OCI-LY1 (cell line): ENCODE measurements around the gene ARL15.

Experiments used
- H2AFZ ChIP-seq: fragments of 200-600 bp; sonication (generic), shearing (Covaris generic); 2 replicates; pipeline ENCODE4 v1.6.0; 2014; ENCODE audit warnings: antibody characterized with exemption, mild to moderate bottlenecking, low read length
- H3F3A ChIP-seq: fragments of 200-600 bp; sonication (generic), shearing (Covaris generic); 2 replicates; pipeline ENCODE4 v1.6.0; 2014; ENCODE audit warnings: mild to moderate bottlenecking, antibody characterized with exemption, low read length, moderate library complexity; ENCODE audit not compliant: insufficient read depth
- H3K27ac ChIP-seq: fragments of 200-600 bp; sonication (generic); 2 replicates; pipeline ENCODE4 v1.5.1; 2014; ENCODE audit warnings: low read length, mixed run types, mild to moderate bottlenecking, low read depth; ENCODE audit not compliant: poor library complexity, severe bottlenecking
- H3K27me3 ChIP-seq: fragments of 200-600 bp; sonication (generic); 2 replicates; pipeline ENCODE4 v1.6.0; 2014; ENCODE audit warnings: antibody characterized with exemption, mild to moderate bottlenecking, low read length, moderate library complexity; ENCODE audit not compliant: insufficient read depth
- H3K36me3 ChIP-seq: fragments of 200-600 bp; sonication (generic); 2 replicates; pipeline ENCODE4 v1.6.1; 2014; ENCODE audit warnings: mild to moderate bottlenecking, antibody characterized with exemption, low read length, moderate library complexity, mixed read lengths; ENCODE audit not compliant: insufficient read depth
- H3K4me1 ChIP-seq: fragments of 200-600 bp; sonication (generic); 2 replicates; pipeline ENCODE4 v1.5.1; 2014; ENCODE audit warnings: mild to moderate bottlenecking, low read length, moderate library complexity; ENCODE audit not compliant: insufficient read depth, severe bottlenecking
- H3K4me2 ChIP-seq: fragments of 200-600 bp; sonication (generic), shearing (Covaris generic); 2 replicates; pipeline ENCODE4 v1.6.1; 2014; ENCODE audit warnings: low read length
- H3K4me3 ChIP-seq: fragments of 200-600 bp; sonication (generic); 2 replicates; pipeline ENCODE4 v1.5.1; 2014; ENCODE audit warnings: low read length, low read depth, mild to moderate bottlenecking, mixed read lengths; ENCODE audit not compliant: poor library complexity, severe bottlenecking
- H3K79me2 ChIP-seq: fragments of 200-600 bp; shearing (Covaris generic); 2 replicates; pipeline ENCODE4 v1.6.1; 2016; ENCODE audit warnings: mixed run types, low read length, mixed read lengths; ENCODE audit not compliant: insufficient read depth
- H3K9ac ChIP-seq: fragments of 200-600 bp; sonication (generic), shearing (Covaris generic); 2 replicates; pipeline ENCODE4 v1.6.1; 2014; ENCODE audit warnings: mild to moderate bottlenecking, low read length, mixed read lengths
- H3K9me2 ChIP-seq: fragments of 200-600 bp; sonication (generic), shearing (Covaris generic); 2 replicates; pipeline ENCODE4 v1.6.1; 2014; ENCODE audit warnings: low read depth, mild to moderate bottlenecking, low read length, mixed read lengths
- H3K9me3 ChIP-seq: fragments of 200-600 bp; shearing (Covaris generic); 2 replicates; pipeline ENCODE4 v1.6.1; 2014; ENCODE audit warnings: low read length, mixed read lengths
- H4K20me1 ChIP-seq: fragments of 200-600 bp; sonication (generic), shearing (Covaris generic); 2 replicates; pipeline ENCODE4 v1.6.0; 2016; ENCODE audit warnings: mild to moderate bottlenecking, low read length; ENCODE audit not compliant: insufficient read depth
- CTCF ChIP-seq: fragments of 200-600 bp; sonication (generic), shearing (Covaris generic); IDR thresholded peaks from 2 replicates; pipeline ENCODE4 v1.5.1; 2017; ENCODE audit warnings: mild to moderate bottlenecking, antibody characterized with exemption, low read length, moderate library complexity, mixed read lengths
- EZH2 ChIP-seq: fragments of 200-600 bp; sonication (generic), shearing (Covaris generic); IDR thresholded peaks from 2 replicates; pipeline ENCODE4 v1.8.0; 2017; ENCODE audit warnings: borderline replicate concordance, mixed run types, mild to moderate bottlenecking, antibody characterized with exemption, low read length, moderate library complexity, mixed read lengths

ARL15 gene

GRCh38 chr5:54108136-54108535 is 202.2 kb downstream of the ARL15 start:
- peaks cover 85% of the 10 kb centered on the region for H3K36me3 ChIP-seq
- peaks cover 10% of the 10 kb centered on the region for H3K4me1 ChIP-seq
- no peaks in the 10 kb centered on the region for H3K27me3 ChIP-seq
- H3K9ac ChIP-seq: no peak overlapping the region
- H3K9me3 ChIP-seq: no peaks in the 10 kb centered on the region
- peaks cover 39% of the 10 kb centered on the region for H3K79me2 ChIP-seq
- no peaks in the 10 kb centered on the region for H3F3A ChIP-seq
- H3K9me2 ChIP-seq: no peaks in the 10 kb centered on the region
- no peak overlapping the region for H3K27ac ChIP-seq
- H3K4me2 ChIP-seq: no peak overlapping the region
- no peak overlapping the region for H2AFZ ChIP-seq
- no peaks in the 10 kb centered on the region for H4K20me1 ChIP-seq
- H3K4me3 ChIP-seq: no peak overlapping the region
- no peak for TF ChIP-seq CTCF

GRCh38 chr5:54103871-54104270 is 206.5 kb downstream of the ARL15 start:
- no peaks in the 10 kb centered on the region for H3K9me2 ChIP-seq
- H4K20me1 ChIP-seq: no peaks in the 10 kb centered on the region
- peaks cover 14% of the 10 kb centered on the region for H3K79me2 ChIP-seq
- no peaks in the 10 kb centered on the region for H3K9me3 ChIP-seq
- H3K4me3 ChIP-seq: no peak overlapping the region
- H3K27me3 ChIP-seq: no peaks in the 10 kb centered on the region
- peaks cover 12% of the 10 kb centered on the region for H3K4me1 ChIP-seq
- H3K4me2 ChIP-seq: no peak overlapping the region
- H3F3A ChIP-seq: peaks cover 4% of the 10 kb centered on the region; the same call in 1 of the 2 replicates
- H3K36me3 ChIP-seq: peaks cover 57% of the 10 kb centered on the region
- H2AFZ ChIP-seq: no peak overlapping the region
- no peak overlapping the region for H3K27ac ChIP-seq
- TF ChIP-seq EZH2 (no peak), CTCF (no peak)
- H3K9ac ChIP-seq: no peak overlapping the region

- Histone ChIP-seq H3K36me3 (peaks cover 58% of the 10 kb centered on the region), H3K79me2 (peaks cover 6% of the 10 kb centered on the region; the same call in 1 of the 2 replicates), H3K27ac (no peak overlapping the region), H3K4me3 (no peak overlapping the region), H3K27me3 (no peaks in the 10 kb centered on the region), H3K4me1 (peaks cover 55% of the 10 kb centered on the region), H3K4me2 (no peak overlapping the region), H3F3A (peaks cover 4% of the 10 kb centered on the region; the same call in 1 of the 2 replicates), H4K20me1 (no peaks in the 10 kb centered on the region; the same call in 1 of the 2 replicates), H3K9ac (no peak overlapping the region), H3K9me3 (no peaks in the 10 kb centered on the region), H3K9me2 (no peaks in the 10 kb centered on the region), H2AFZ (no peak overlapping the region)
- TF ChIP-seq EZH2 (no peak), CTCF (no peak)
Measured at GRCh38 chr5:54098267-54098666, 212.1 kb downstream of the ARL15 start.
